Fibroblast of skin of back (primary cell): ENCODE data around the gene HOXB9.
A peak's percentile ranks its signal among the peaks of the same experiment; 100 is the strongest.

Experiments used
- DNase-seq: peaks from one replicate; pipeline ENCODE4 v3.0.0-alpha.2; 2013

The HOXB9 gene

DNA sequence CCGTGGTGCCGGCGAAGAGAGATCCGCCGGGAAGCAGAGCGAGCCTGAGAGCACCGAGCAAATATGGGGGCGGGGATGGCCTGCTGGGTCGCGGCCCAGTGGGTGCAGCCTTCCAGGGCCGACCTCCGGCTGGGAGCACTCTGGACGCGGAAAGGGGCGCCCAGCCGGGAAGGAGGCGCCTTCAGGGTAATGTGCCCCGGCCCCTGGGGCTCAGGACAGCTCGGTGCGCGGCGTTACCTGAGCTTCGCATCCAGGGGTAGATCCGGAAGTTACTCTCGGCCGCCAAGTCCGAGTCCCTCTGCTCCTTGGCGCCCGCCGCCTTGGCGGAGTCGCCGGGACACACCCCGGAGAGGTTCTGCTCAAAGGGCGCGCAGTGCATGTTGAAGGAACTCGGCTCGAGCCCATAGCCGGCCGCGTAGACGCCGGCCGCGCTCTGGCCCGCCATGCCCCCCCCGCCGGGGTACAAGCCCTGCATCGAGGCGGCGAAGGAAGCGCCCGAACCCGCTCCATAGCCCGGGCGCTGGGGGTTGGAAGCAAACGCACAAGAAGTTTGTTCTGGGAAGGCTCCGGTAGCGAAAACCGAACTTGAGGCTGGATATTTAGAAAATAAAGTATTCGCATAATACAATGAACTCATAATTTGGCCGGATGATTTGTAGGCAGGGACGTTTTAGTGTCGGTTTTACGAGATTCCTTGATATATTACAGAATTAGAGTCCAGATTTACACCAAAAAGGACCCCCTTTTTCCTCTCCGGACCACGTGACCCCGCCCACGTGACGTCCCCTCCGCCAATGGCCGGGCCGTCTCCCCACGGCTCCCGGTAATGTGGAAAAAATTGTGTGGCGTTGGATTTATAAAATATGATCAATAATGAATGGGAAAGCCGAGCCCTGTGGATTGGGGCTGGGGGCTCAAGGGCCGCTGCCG, 15.6 kb downstream of the HOXB9 start, which contains the start of gene HOXB7:
HOXB7 (minus strand) TSS at position 736 of the 930 bp plus-strand sequence; CDS start at position 637, 99 bp downstream.
- no peak for DNase-seq

DNA sequence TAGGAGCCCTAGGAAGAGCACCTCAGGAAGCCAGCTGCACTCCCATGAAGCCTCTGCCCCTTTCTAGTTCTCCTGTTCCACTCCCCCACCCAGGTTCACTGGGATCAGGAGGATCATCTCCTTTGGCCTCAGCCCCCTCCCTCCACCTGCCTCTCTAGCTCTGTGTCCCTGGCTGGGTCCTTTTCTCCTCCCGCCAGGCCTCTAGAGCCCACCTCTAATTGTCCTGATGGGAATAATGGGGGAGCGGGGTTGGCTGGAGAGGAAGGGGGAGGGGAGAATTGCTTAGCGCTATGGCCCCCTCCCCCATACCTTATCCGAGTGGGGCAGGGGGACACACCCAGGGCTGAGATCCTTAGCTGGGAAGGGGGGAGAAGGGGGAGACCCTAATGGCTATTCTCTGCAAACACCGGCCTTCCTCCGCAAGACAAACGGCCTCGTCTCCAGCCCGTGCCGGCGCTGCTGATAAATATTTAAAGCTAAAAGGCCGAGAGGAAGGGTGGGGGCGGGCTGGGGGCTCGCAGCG, 16.3 kb downstream of the HOXB9 start:
- DNase-seq = no peak

DNA sequence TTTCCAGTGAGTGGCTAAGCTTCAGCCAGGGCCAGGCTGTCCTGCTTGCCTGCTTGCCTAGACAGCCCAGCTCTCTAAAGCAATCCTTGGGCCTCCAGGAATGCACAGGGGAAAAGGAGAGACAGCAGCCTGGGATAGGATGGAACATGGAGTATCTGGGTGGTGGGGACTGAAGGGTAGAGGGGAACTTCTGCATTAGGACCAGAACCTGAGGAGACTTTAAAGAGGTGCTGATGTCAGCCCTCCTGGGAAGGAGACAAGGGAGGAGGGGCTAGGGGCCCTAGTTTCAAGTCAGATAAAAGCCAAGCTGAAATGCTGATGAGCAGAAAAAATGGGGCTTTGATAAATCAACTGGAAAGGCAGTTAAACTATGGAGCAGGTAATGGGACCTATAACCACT, 17.1 kb downstream of the HOXB9 start:
- DNase-seq = no peak

- DNase-seq = no peak
These were observed 17.7 kb downstream of the HOXB9 start for GRCh38 chr17:48608494-48608834.

- no peak for DNase-seq
These were observed 19.1 kb downstream of the HOXB9 start for GRCh38 chr17:48606892-48607614.

GRCh38 chr17:48605991-48606891, 19.9 kb downstream of the HOXB9 start:
- no peak for DNase-seq

DNA sequence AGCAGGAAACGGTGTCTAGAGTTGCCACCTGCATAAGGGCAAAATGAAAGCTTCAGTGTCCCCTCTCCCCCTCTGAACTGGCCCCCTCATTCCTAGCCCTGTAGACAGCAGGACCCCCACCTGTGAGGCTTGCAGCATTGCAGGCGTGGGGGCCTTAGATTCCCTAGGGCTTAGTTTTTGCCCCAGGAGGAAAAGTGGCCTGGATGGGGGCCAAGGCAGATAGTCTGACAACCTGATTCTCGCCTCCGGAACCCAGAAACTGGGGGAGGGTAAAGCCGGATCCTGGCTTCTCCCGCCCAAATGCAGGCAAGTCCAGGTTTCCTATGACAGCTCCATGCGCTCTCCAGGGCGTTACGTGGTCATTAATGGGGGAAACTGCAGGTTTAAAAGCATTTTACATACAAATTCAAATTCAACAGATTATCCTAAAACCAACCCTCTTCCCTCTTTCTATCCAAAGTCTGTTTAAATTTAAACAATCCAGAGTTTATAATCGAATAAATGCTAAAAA, 20.7 kb downstream of the HOXB9 start:
- no peak for DNase-seq

DNA sequence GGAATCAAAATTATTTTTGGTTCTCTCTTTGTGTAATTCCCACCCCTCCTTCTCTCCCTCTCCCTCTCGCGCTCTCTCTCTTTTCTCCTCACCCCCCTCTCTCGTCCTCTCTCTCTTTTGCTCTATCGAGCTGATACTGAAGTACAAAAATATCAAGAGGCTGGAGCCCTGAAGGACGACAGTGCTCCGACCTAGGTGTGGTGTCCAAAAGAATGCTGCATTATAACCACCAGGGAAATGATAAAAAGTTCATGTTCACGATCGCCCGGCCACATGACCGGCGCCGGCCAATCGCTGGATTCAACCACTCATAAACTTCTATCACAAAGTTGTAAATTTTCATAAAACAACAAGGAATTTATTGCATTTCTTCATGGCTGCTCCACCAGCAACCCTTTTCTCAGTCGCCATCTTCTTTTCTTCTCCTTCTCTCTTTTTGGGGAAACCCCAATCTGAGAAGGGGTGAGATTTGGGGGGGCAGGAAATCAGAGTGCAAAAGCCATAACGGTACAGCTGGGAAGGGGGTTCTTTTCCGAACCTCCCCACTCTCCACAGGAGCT, 21.3 kb downstream of the HOXB9 start, which contains the start of gene HOXB6:
HOXB6 (minus strand) TSS at position 217 of the 560 bp plus-strand sequence. CDS start 6,836 bp downstream, outside the sequence.
- DNase-seq = no peak

DNA sequence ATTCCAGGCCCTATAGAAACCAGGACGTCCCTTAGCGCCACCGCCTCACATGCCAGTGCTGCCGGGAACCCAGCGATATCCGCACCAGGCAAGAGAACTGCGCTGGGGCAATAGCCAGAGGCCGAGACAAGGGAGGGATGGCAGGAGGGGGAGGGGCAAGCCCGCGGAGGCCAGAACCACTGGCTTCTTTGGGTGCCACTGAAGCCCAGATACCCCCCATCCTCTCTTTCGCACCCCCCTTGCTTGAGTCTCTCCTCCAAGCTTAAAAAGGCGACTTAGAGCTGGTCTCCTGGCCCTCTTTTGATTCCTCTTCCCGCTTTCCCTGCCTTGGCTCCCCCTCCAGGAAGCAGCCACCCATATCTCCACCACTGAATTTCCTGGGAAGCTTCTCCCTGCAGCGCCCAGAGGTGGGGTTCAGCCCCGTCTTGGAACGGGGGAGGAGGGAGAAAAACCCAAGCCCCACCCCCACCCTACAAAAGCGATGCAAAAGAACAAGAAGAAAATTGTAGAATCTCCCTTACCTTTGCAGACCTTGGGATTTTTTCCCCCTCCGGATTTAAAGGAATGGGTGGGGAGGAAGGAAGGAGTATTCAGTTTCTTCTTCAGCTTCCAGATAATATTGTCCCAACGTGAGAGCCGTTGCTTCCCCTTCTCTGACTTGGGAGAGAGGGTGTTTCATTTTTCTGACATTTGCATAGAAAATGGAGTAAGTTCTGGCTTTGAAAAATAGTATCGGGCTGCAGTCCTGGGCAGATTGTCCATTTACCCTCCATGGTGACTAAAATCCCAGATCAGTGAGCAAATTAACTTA, 22.0 kb downstream of the HOXB9 start:
- DNase-seq = no peak

- no peak for DNase-seq
These were observed 24.4 kb downstream of the HOXB9 start for GRCh38 chr17:48601539-48602425.

DNA sequence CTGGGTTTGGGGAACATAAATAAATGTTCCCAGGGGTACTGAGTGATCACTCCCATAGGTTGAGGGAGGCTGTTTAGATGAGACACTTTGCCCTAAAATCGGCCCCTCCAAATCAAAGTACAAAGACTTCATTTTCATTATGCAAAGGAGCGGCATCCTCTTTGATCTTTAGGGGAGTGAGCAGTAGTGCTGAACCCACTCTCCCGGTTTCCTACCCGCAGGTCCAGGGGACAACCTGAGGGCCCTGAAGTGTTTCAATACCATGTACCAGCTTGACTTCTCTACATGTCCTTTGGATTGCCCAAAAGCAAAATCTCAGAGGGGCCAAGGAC, 25.0 kb downstream of the HOXB9 start:
- DNase-seq = no peak

GRCh38 chr17:48600244-48601098, 25.7 kb downstream of the HOXB9 start:
- no peak for DNase-seq

DNA sequence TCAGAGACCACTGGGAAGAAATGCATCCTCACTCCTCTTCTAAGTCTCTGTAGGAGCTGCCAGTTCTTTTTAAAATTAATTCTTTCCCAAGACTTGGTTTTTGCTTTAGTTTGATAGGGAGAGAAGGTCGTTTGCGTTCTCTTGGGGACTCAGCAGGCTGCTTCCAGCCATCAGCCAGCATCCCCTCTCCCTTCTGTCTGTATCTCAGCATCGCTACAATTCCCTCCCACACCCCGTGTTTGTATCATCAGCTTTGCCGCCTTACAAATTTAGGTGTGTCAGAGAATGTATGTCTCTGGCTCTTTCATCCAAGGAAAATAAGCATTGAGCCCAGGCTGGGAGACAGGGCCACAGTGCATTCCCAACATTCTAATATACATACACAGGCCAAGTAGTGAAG, 26.8 kb downstream of the HOXB9 start:
- DNase-seq = no peak

- no peak for DNase-seq
These were observed 27.4 kb downstream of the HOXB9 start for GRCh38 chr17:48598736-48599135.

- DNase-seq = peak; percentile 33
These were observed 28.2 kb downstream of the HOXB9 start for GRCh38 chr17:48597778-48598631.

- DNase-seq = no peak
These were observed 28.7 kb downstream of the HOXB9 start for GRCh38 chr17:48597528-48597777.

- no peak for DNase-seq
These were observed 29.2 kb downstream of the HOXB9 start for GRCh38 chr17:48596735-48597527.
